ENCODE results near the gene RMC1.

DNA sequence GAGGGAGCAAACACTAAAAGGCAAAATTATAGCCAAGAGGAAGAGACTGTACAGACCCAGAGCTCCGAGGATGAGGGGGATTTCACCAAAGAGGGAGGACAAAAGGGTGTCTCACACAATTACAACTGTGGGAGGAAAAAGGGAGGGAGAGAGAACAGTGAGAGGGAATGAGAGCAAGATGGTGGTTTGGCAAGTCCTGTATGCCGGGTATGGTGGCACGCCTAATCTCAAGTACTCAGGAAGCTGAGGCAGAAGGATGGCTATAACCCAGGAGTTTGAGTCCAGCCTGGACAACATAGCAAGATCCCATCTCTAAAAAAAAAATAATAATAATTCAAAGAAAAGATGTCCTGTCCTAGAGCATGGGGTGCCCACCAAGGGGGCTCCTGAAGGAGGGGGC lies 48.7 kb downstream of the RMC1 start:
- TF ChIP-seq, protein P1, sequence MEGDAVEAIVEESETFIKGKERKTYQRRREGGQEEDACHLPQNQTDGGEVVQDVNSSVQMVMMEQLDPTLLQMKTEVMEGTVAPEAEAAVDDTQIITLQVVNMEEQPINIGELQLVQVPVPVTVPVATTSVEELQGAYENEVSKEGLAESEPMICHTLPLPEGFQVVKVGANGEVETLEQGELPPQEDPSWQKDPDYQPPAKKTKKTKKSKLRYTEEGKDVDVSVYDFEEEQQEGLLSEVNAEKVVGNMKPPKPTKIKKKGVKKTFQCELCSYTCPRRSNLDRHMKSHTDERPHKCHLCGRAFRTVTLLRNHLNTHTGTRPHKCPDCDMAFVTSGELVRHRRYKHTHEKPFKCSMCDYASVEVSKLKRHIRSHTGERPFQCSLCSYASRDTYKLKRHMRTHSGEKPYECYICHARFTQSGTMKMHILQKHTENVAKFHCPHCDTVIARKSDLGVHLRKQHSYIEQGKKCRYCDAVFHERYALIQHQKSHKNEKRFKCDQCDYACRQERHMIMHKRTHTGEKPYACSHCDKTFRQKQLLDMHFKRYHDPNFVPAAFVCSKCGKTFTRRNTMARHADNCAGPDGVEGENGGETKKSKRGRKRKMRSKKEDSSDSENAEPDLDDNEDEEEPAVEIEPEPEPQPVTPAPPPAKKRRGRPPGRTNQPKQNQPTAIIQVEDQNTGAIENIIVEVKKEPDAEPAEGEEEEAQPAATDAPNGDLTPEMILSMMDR (IDR thresholded peaks at IDR 0.05) = no peak
- no peak for TF ChIP-seq POLR2A (IDR thresholded peaks at IDR 0.05)
